GM19099 (cell line): ENCODE measurements around the gene FBP1.

Source experiments
- POLR2A ChIP-seq: IDR thresholded peaks from 3 replicates; pipeline ENCODE4 v1.6.1; 2011; ENCODE audit warnings: low read depth; ENCODE audit not compliant: insufficient read length; ENCODE audit errors: extremely low read depth

The FBP1 gene

DNA sequence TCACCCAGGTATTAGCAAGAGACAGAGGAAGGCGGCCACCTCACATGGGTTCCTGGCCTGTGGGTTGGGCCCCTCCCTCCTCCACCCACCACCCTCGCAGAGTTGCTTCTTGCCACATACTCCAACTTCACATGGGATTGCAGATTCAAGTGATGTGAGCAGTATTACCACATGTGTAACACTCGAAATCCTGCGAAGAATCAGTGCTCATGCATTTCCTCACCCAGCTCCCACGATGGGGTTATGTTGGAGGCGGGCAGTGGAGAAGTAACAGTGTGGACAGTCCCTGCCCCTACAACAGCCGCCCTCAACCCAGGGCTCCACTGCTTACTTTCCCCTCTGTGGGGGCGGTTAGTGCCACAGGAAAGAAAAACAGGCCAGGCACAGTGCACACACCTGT, 3.9 kb upstream of the FBP1 start:
- TF ChIP-seq POLR2A: no peak

DNA sequence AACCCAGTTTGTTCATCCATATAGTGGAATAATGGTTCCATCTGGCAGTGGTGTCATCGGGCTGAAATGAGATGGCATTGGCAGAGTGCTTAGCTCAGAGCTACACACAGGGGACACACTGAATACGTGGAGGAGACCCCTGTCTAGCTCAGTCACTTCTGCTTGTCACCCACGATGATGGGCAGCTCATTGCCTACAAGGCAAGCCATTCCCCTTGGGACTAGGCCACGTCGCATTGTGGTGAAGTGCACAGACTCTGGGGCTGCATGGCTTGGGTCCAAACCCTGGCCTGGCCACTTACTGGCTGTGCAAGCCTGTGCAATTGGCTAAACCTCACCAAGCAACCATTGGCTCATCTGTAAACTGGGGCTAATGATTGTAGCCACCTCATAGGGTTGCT, 3.2 kb upstream of the FBP1 start:
- TF ChIP-seq POLR2A: no peak

DNA sequence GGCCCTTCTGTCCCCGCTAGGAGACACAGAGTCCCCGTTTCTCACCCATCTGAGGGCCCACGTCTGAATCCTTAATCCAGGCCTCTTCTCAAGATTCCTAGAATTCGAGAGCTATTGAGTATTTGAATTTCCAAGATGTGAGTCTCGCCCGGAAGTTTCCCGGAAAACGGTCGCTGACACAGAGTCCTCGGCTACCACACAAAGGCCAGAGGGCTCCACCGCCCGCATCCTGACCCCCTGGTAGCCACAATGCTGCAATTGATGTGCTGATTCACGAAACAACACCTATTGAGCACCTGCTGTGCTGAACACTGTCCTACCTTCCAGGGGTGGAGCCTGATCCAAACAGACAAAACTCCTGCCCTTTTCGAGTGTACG, 670 bp upstream of the FBP1 start:
- no peak for TF ChIP-seq POLR2A

DNA sequence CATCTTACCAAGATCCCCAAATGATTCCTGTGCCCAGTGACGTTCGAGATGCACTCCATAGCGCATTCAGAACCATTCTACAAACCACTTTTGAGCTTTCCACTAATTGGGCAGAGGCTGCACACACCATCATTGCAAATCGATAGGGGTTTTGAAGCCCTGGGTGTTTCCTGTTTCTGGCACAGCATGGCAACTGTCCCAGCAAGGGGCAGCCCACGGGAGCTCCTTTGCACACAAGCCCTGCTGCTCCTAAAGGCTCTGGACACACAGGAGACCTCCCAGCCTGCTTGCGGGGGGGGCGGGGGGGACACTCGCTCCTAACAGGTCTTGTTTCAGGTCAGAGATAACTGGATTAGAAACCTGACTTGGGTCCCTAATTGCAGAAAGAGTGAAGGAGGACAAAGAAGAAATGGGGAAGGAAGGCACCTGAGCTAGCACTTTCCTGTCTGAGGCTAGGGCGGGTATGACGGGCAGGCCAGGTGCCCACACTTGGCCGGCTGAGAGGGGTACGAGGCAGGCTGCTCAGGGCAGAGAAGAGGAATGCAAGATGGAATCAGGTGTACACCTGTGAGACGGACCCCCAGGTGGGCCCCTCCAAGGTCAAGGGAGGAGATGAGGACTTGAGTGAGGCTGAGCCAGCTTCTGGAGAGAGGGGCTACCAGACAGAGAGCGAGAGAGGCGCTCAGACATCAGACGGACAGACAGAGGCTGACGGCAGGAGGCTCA, 820 bp downstream of the FBP1 start:
- TF ChIP-seq POLR2A: no peak

DNA sequence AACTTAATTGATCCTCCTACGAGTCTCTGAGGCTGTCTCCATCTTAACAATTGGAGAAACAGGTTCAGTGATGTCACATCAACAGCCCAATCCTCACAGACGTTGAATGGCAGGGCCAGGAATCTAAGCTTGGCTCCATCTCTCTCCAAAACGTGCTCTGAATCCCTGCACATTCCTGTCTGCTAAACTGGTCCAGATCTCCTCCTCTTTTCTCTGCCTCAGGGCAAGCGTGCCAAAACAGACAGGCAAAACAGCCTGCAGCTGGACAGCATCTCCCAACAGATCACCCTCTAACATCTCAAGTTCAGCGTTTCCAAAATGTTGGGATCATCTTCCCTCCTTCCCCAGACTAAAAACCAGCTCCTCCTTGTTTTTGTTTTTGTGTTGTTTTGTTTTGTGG, 6.6 kb downstream of the FBP1 start:
- TF ChIP-seq POLR2A: no peak

DNA sequence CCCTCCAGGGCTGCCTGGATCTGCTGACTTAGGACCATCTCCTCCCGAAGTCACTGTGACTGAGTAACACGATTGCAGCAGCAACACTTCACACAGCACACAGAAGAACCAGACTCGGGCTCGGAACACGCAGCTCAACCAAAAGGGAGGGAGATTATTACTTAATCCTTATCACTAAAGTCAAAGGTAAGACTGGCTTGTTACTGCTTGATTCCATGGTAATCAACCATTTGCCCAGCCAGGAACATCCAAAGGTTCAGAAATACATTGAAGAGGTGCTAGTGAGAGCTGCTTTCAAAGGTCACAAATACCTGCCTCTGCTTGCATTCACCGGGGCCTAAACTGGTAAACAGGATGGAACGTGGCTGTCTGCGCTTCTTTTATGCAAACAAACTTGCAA, 7.7 kb downstream of the FBP1 start:
- no peak for TF ChIP-seq POLR2A

DNA sequence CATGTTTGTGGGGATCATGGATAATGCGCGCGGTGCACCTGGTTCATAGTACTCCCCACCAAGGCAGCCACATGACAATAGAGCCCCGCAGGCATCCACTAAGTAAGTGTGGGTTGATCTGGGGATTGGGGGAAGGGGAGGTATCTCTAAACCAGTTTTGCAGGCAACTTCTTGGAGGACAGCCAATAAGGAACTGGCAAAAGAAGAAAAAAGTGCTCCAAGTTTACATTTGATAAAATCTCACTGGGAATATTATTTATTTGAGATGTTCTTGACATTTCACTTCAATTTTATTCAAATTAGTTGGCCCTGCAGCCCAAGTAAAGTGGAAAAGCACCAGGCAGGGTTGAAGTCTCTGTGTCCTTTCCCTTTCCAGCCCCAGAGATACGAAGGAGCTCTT, 8.5 kb downstream of the FBP1 start:
- TF ChIP-seq POLR2A: no peak

DNA sequence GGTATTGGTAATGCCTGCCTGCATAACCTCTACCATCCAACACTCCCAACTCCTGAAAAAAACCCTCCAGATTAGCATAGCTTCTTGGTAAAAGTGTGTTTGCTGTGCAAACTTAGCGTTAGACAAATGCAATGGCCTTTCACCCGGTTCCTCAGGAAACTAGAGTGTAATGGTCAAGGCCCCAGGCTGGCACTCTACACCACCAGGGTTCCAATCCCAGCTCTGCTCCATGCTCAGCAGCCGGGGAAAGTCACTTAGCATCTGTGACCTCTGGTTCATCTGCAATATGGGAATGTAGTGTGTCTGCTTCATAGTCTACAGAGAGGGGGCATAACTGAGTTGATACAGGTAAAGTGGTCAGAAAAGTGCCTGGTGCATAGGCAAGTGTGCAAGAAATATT, 9.0 kb downstream of the FBP1 start:
- no peak for TF ChIP-seq POLR2A

DNA sequence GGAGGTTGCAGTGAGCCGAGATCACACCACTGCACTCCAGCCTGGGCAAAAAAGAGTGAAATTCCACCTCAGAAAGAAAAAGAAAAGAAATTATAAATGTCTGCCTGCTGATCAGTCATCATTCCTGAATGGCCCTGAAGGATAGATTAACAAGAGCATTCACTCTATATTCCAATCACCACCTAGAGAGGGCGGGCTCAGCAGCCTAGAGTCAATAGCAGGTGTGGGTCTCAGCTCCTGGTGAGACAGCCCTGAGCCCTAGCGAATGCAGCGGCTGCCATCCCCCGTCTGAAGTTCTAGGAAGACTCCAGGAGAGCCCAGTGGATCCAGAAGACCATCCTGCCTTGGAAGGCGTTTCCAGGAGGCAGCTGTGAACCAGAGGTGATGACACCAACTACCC, 12.0 kb downstream of the FBP1 start:
- no peak for TF ChIP-seq POLR2A

DNA sequence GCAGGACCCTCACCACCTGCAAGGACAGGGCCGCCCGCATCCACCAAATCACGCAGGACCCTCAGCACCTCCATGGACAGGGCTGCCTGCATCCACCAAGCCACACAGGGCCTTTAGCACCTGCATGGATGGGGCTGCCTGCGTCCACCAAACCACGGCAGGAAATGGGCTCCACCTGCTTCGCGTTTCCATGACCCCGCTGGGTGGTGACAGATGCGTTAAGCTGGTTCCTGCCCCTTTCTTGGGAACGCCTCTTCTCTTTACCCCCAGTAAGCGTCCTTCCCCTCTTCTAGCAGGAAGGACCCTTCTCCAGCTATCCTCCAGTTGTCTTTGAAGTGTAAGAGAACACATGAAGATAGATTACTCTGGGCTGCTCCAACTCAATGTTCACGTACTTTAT, 13.5 kb downstream of the FBP1 start:
- TF ChIP-seq POLR2A: no peak

DNA sequence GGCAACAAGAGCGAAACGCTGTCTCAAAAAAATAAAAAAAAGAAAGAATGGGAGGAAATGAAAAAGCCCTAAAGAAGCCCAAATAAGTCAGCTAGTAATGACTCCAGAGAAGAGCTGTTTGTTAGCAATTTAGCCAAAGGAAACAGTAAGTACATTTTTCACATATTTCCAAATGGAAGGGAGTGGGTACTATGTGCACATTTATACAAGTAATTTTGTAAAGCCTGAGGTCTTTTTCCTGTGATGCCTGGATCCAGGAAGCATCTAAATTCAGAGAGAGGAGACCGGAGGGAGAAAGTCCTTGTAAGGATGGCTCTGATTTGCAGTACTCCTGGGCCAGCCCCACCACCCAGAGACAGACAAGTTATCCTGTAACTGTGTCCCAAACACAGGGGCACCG, 14.7 kb downstream of the FBP1 start:
- no peak for TF ChIP-seq POLR2A

DNA sequence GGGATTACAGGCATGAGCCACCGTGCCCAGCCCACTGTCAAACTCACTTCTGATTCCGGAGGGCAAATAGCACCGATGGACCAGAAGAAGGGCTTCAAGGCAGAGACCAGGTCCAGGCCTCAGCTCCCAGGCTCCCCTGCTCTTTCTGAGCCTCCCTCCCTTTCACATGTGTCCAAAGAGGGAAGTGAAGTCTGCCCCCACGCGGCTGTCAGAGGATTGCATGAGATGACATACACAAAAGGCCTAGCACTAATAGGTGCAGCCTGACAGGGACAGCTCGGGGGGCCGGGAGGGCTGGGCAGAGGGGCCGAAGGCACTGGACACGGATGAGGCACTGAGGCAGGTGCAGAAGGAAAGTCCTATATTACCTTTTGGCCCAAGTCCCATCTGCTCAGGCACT, 16.1 kb downstream of the FBP1 start:
- TF ChIP-seq POLR2A: no peak

DNA sequence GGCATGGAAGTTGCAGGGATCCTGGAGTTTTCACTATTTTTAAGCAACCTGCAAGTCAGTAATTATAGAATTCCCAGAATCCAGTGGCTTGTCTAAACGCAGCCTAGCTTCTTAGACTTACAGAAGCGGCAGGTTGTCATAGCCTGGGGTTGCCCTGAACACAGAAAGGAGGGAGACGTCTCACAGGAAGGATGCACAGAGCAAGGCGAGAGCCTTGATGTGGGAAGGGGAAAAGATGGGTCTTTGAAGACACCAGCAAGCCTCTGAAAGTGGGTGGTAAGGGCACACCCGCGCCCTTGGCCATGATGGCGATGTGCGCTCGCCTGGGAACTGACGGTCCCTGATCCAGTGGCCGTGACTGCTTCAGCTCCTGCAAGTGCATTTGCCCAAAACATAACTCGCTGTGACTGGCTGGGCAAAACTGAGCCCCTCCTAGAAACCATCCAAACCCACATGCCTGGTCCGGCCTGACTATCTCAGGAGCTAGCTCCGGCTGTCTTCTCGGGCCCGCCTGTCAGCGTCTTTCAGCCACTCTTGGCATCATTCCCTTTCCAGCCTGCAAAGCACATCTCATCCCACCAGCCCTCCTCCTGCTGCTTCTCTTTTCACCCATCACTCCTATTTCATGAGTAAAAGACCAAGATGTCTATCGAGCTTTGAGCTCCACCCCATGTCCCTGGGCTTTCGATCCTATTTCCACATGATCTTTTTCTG, 17.1 kb downstream of the FBP1 start:
- no peak for TF ChIP-seq POLR2A

DNA sequence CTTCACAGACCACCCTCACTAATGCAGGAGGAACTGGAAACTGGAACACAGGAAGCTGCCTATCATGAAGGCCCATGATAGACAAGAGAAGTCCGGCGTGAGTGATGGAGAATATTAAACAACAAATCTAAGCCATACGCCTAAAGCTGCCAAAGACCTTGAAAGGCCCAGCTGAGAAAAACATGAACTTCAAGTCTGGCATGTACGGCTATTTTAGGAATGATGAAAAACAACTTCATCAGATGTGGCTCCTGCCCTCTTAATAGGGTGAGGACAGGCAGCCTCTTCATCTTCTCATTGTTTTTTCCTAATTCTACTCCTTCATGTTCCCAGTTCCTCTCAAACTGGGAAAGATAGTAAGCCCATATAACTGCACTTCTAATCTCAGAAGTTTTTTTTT, 20.3 kb downstream of the FBP1 start:
- TF ChIP-seq POLR2A: no peak

DNA sequence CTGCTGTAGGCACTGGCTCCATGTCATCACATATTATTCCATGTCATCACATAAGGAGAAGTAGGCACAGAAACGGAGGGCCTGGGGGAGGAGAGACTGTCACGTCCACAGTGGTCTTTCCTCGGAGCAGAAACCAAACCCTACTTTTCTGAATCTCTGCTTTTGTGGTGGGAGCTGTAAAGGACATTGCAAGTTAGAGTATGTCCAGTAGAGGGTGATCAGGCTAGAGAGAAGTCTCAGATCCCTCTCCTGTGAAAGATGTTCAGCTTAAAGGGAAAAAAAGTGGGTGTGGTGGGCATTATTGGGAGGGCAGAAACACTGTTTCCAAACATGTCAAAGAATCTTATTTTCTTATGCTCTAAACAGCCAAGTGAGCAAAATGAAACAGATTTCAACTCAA, 26.3 kb downstream of the FBP1 start:
- TF ChIP-seq POLR2A: no peak

DNA sequence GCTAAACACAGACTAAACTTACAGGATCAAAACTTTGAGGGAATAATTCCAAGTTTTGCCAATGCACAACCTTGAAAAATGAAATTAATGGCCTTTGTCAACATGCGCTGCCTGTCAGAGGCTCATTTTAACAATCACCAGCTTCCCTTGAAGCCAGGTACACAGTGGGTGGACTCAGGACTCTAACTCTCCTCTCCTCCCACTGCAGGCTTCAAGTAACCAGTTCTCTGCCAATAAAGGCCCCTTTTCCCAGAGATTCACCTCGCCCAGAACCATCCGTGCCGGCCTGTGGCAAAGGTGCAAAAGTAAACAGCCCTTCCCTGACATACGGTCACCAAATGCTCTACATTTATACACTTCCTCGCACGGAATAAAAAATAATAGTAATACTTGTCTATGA, 27.2 kb downstream of the FBP1 start:
- no peak for TF ChIP-seq POLR2A

DNA sequence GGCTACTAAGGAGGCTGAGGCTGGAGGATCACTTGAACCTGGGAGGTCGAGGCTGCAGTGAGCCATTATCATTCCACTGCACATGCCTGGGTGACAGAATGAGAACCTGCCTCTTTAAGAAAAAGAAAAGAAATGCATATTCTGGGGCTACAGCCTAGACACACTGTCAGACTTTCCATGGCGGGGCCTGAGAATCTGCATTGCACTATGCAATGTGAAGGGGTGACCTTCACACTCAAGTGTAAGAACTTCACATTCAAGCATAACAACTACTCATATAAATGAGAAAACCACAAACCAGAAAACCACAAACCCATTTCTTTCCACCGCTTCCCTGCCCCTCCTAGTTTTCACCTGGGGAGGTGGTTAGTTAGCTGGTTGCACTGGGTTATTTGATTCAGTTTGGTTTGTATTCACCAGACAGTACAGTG, 27.7 kb downstream of the FBP1 start:
- TF ChIP-seq POLR2A: no peak
